Neural cell (in vitro differentiated cells): ENCODE measurements around the gene SPAG16. TPM values are rescaled to one million over a fixed set of nuclear protein-coding genes. Genes with fewer than 3 reads are reported as not detected.

Experiments used
- H2AFZ ChIP-seq: fragments of 200-600, 300-800 bp; sonication (generic), shearing (Covaris generic); 2 replicates; pipeline ENCODE4 v1.6.0; 2014; ENCODE audit warnings: low read depth, mild to moderate bottlenecking, antibody characterized with exemption, low read length, moderate library complexity
- H3F3A ChIP-seq: fragments of 200-600 bp; shearing (Covaris generic); 2 replicates; pipeline ENCODE4 v1.6.1; 2016; ENCODE audit warnings: mild to moderate bottlenecking, moderate library complexity, mixed read lengths, antibody characterized with exemption, low read length; ENCODE audit not compliant: insufficient read depth, poor library complexity, severe bottlenecking
- H3K27ac ChIP-seq: fragments of 200-600, 300-800 bp; sonication (generic), shearing (Covaris generic); 2 replicates; pipeline ENCODE4 v1.5.1; 2014; ENCODE audit warnings: mild to moderate bottlenecking, low read length, moderate library complexity
- H3K27me3 ChIP-seq: fragments of 300-800, 200-600 bp; sonication (generic), shearing (Covaris generic); 2 replicates; pipeline ENCODE4 v1.6.0; 2014; ENCODE audit warnings: mild to moderate bottlenecking, low read depth, low read length, moderate library complexity; ENCODE audit not compliant: insufficient read depth
- H3K36me3 ChIP-seq: fragments of 300-800, 200-600 bp; sonication (generic), shearing (Covaris generic); 2 replicates; pipeline ENCODE4 v1.5.1; 2014; ENCODE audit warnings: mild to moderate bottlenecking, antibody characterized with exemption, low read length, moderate library complexity; ENCODE audit not compliant: insufficient read depth
- H3K4me2 ChIP-seq: fragments of 300-800, 200-600 bp; sonication (generic), shearing (Covaris generic); 2 replicates; pipeline ENCODE4 v1.6.0; 2014; ENCODE audit warnings: mild to moderate bottlenecking, low read length
- H3K4me3 ChIP-seq: fragments of 300-800, 200-600 bp; sonication (generic), shearing (Covaris generic); 2 replicates; pipeline ENCODE4 v1.5.1; 2014; ENCODE audit warnings: mild to moderate bottlenecking, low read length, moderate library complexity
- H3K79me2 ChIP-seq: fragments of 200-600 bp; shearing (Covaris generic); replicated peaks from 2 replicates; pipeline ENCODE4 v1.6.0; 2014; ENCODE audit warnings: mild to moderate bottlenecking, low read length, moderate library complexity; ENCODE audit not compliant: insufficient read depth
- H3K9ac ChIP-seq: fragments of 300-800, 200-600 bp; sonication (generic), shearing (Covaris generic); 2 replicates; pipeline ENCODE4 v1.6.1; 2016; ENCODE audit warnings: mild to moderate bottlenecking, low read length, mixed read lengths
- H3K9me2 ChIP-seq: fragments of 200-600 bp; shearing (Covaris generic); 2 replicates; pipeline ENCODE4 v1.6.1; 2016; ENCODE audit warnings: mild to moderate bottlenecking, low read length, mixed read lengths; ENCODE audit not compliant: insufficient read depth
- H3K9me3 ChIP-seq: fragments of 200-600, 300-800 bp; sonication (generic), shearing (Covaris generic); 2 replicates; pipeline ENCODE4 v1.6.1; 2016; ENCODE audit warnings: mild to moderate bottlenecking, mixed run types, low read length, moderate library complexity, mixed read lengths
- H4K20me1 ChIP-seq: fragments of 200-600 bp; shearing (Covaris generic); 2 replicates; pipeline ENCODE4 v1.6.1; 2016; ENCODE audit warnings: mild to moderate bottlenecking, mixed run types; ENCODE audit not compliant: insufficient read depth
- EP300 ChIP-seq: fragments of 450-650 bp; conservative IDR thresholded peaks from 2 replicates; pipeline ENCODE4 v1.6.1; 2014; ENCODE audit warnings: antibody characterized with exemption, mild to moderate bottlenecking, moderate library complexity; ENCODE audit not compliant: poor library complexity, severe bottlenecking
- EZH2 ChIP-seq: fragments of 200-600, 300-800 bp; shearing (Covaris generic), sonication (generic); IDR thresholded peaks from 2 replicates; pipeline ENCODE4 v1.6.1; 2014; ENCODE audit warnings: antibody characterized with exemption, low read length, borderline replicate concordance, mild to moderate bottlenecking; ENCODE audit not compliant: insufficient read depth, poor library complexity, severe bottlenecking
- MXI1 ChIP-seq: fragments of 450-650 bp; conservative IDR thresholded peaks from 2 replicates; pipeline ENCODE4 v1.6.1; 2014; ENCODE audit warnings: antibody characterized with exemption, mild to moderate bottlenecking; ENCODE audit not compliant: poor library complexity, severe bottlenecking
- POLR2AphosphoS5 ChIP-seq: IDR thresholded peaks from 2 replicates; pipeline ENCODE4 v1.6.1; 2012
- RAD21 ChIP-seq: fragments of 450-650 bp; conservative IDR thresholded peaks from 2 replicates; pipeline ENCODE4 v1.6.1; 2014; ENCODE audit warnings: antibody characterized with exemption, mild to moderate bottlenecking, moderate library complexity
- SMC3 ChIP-seq: fragments of 450-650 bp; conservative IDR thresholded peaks from 2 replicates; pipeline ENCODE4 v1.6.1; 2014; ENCODE audit warnings: antibody characterized with exemption, mild to moderate bottlenecking, moderate library complexity; ENCODE audit not compliant: poor library complexity
- polyA plus RNA-seq: library from polyadenylated mRNA; depleted of rRNA; stranded (reverse); fragments of >200 nt; gene quantifications from 2 replicates; pipeline ENCODE4 v1.2.3, GENCODE V29; 2014
- TF ChIP-seq, protein P1 (sequence below): IDR thresholded peaks from 2 replicates; pipeline ENCODE4 v1.6.1; 2012; ENCODE audit warnings: borderline replicate concordance
- TF ChIP-seq, protein P2 (sequence below): fragments of 450-650 bp; IDR thresholded peaks from 2 replicates; pipeline ENCODE4 v1.5.1; 2014; ENCODE audit warnings: antibody characterized with exemption, mild to moderate bottlenecking, moderate library complexity; ENCODE audit not compliant: poor library complexity, severe bottlenecking

Gene SPAG16
- polyA plus RNA-seq, 1 donor from 2014 or later: 75.4 TPM

DNA sequence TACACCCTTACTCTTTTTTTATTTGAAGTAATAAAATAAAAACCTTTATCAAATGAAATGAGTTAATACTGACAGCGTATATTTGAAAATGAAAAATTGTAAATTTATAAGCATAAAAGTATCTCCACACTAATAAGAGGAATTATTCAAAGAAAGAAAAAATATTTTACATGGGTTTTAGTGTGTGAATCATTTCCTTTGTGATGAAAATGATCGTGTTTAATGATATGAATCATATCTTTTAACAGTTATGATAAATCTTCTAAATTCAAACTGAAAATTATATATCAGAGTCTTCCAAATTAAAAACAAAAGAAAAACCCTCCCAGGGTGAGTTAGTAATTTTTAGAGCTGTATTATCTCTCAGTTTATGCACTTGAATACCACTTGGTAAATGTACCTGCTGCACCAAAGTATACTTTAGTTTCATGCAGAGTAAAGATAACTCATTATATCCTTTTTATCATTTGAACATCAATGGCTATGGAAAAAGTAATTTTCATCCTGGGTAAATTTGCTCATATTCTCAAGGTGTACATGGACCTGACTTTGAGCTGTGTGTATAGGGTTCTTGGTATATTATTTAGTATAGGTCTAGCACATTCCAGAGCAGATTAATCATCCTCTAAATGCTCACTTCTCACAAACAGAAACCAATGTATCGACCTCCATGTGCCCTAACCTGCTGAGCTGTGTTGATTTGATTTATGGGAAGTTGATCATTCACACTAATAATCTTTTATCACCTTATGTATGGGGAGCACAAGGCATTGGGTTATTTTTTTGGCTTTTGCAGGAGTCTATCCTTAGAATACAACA, 1027.9 kb downstream of the SPAG16 start:
- no peak overlapping the region for H3K27ac ChIP-seq
- H3K4me2 ChIP-seq: no peak overlapping the region
- no peak for TF ChIP-seq EP300
- H2AFZ ChIP-seq: no peak overlapping the region
- H3K9me2 ChIP-seq: no peaks in the 10 kb centered on the region
- H3K9ac ChIP-seq: no peak overlapping the region
- no peaks in the 10 kb centered on the region for H3K79me2 ChIP-seq
- H3K36me3 ChIP-seq: no peaks in the 10 kb centered on the region
- no peaks in the 10 kb centered on the region for H3K9me3 ChIP-seq
- H3K4me3 ChIP-seq: no peak overlapping the region
- H3F3A ChIP-seq: no peaks in the 10 kb centered on the region
- no peaks in the 10 kb centered on the region for H3K27me3 ChIP-seq
- no peaks in the 10 kb centered on the region for H4K20me1 ChIP-seq

DNA sequence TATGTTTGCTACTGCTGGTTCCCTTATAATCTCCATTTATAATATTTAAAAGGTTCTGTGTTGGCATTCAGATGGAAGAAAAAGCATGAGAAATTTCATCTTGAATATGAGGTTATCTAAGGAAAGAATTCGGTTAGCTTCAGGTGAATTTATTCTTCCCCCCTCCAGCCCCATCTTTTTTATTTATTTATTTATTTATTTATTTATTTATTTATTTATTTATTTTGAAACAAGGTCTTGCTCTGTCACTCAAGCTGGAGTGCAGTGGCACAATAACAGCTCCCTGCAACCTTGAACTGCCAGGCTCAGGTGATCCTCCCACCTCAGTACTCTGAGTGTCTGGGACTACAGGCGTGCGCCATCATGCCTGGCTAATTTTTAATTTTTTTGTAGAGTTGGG, 1031.1 kb downstream of the SPAG16 start:
- Histone ChIP-seq H3K4me2 (no peak overlapping the region), H4K20me1 (no peaks in the 10 kb centered on the region), H3K79me2 (no peaks in the 10 kb centered on the region), H2AFZ (no peak overlapping the region), H3F3A (no peaks in the 10 kb centered on the region), H3K27ac (no peak overlapping the region), H3K36me3 (no peaks in the 10 kb centered on the region), H3K9me3 (no peaks in the 10 kb centered on the region), H3K9me2 (no peaks in the 10 kb centered on the region), H3K4me3 (no peak overlapping the region), H3K9ac (no peak overlapping the region), H3K27me3 (no peaks in the 10 kb centered on the region)
- TF ChIP-seq, protein P1, sequence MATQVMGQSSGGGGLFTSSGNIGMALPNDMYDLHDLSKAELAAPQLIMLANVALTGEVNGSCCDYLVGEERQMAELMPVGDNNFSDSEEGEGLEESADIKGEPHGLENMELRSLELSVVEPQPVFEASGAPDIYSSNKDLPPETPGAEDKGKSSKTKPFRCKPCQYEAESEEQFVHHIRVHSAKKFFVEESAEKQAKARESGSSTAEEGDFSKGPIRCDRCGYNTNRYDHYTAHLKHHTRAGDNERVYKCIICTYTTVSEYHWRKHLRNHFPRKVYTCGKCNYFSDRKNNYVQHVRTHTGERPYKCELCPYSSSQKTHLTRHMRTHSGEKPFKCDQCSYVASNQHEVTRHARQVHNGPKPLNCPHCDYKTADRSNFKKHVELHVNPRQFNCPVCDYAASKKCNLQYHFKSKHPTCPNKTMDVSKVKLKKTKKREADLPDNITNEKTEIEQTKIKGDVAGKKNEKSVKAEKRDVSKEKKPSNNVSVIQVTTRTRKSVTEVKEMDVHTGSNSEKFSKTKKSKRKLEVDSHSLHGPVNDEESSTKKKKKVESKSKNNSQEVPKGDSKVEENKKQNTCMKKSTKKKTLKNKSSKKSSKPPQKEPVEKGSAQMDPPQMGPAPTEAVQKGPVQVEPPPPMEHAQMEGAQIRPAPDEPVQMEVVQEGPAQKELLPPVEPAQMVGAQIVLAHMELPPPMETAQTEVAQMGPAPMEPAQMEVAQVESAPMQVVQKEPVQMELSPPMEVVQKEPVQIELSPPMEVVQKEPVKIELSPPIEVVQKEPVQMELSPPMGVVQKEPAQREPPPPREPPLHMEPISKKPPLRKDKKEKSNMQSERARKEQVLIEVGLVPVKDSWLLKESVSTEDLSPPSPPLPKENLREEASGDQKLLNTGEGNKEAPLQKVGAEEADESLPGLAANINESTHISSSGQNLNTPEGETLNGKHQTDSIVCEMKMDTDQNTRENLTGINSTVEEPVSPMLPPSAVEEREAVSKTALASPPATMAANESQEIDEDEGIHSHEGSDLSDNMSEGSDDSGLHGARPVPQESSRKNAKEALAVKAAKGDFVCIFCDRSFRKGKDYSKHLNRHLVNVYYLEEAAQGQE: no peak

DNA sequence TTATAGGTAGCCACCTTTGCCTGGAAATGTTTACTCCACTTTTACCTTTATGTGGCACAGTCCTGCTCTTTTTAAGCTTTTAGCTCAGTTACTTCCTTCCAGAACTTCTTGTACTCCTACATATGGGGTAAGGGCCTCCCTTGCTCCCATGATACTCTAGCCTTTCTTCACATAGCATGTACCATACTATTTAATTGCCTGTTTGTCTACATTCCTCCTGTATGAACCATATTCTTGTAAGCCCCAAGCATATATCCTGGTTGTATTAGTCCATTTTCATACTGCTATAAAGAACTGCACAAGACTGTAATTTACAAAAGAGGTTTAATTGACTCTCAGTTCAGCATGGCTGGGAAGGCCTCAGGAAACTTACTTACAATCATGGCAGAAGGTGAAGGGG, 1035.9 kb downstream of the SPAG16 start:
- no peak overlapping the region for H3K27ac ChIP-seq
- TF ChIP-seq RAD21: no peak
- no peak for TF ChIP-seq EZH2
- no peak for TF ChIP-seq MXI1
- no peak for TF ChIP-seq EP300
- TF ChIP-seq, protein P2, sequence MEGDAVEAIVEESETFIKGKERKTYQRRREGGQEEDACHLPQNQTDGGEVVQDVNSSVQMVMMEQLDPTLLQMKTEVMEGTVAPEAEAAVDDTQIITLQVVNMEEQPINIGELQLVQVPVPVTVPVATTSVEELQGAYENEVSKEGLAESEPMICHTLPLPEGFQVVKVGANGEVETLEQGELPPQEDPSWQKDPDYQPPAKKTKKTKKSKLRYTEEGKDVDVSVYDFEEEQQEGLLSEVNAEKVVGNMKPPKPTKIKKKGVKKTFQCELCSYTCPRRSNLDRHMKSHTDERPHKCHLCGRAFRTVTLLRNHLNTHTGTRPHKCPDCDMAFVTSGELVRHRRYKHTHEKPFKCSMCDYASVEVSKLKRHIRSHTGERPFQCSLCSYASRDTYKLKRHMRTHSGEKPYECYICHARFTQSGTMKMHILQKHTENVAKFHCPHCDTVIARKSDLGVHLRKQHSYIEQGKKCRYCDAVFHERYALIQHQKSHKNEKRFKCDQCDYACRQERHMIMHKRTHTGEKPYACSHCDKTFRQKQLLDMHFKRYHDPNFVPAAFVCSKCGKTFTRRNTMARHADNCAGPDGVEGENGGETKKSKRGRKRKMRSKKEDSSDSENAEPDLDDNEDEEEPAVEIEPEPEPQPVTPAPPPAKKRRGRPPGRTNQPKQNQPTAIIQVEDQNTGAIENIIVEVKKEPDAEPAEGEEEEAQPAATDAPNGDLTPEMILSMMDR: no peak
- TF ChIP-seq, protein P1: no peak
- TF ChIP-seq SMC3: no peak
- no peak for TF ChIP-seq POLR2AphosphoS5
- H3K27me3 ChIP-seq: no peaks in the 10 kb centered on the region
- no peaks in the 10 kb centered on the region for H3F3A ChIP-seq
- H3K79me2 ChIP-seq: no peaks in the 10 kb centered on the region
- H4K20me1 ChIP-seq: no peaks in the 10 kb centered on the region
- no peak overlapping the region for H3K4me2 ChIP-seq
- no peaks in the 10 kb centered on the region for H3K9me3 ChIP-seq
- H3K4me3 ChIP-seq: no peak overlapping the region
- no peaks in the 10 kb centered on the region for H3K36me3 ChIP-seq
- no peak overlapping the region for H2AFZ ChIP-seq
- H3K9ac ChIP-seq: no peak overlapping the region
- H3K9me2 ChIP-seq: no peaks in the 10 kb centered on the region
